HEK293 (cell line): ENCODE results near the gene IL1RAPL1.

Source experiments
- CTCF ChIA-PET: fragments of 350-600 bp; formaldehyde crosslinking; extraction: SDS; loops from one replicate; lab custom pipeline; 2021; ENCODE audit warnings: antibody characterized with exemption; lab: Yijun Ruan, JAX
- POLR2A ChIA-PET: fragments of 300-600 bp; formaldehyde crosslinking; extraction: SDS; loops from one replicate; lab custom pipeline; 2020; ENCODE audit warnings: antibody characterized with exemption, inconsistent platforms; lab: Yijun Ruan, JAX
- H3K27ac ChIP-seq: fragments of 200-500 bp; sonication (Bioruptor generic); 2 replicates; pipeline ENCODE4 v1.5.1; 2014; ENCODE audit warnings: low read depth, low read length, control low read depth, inconsistent platforms; ENCODE audit errors: extremely low read depth
- H3K36me3 ChIP-seq, 2 experiments: fragments of 200-500 bp in 1 of 2; sonication (Bioruptor generic) in 1 of 2; 1 replicate in 1 of 2; 2 replicates in 1 of 2; pipeline ENCODE4 v1.5.1; 2014 to 2017; ENCODE audit warnings: inconsistent platforms in 2 of 2, low read length in 2 of 2; ENCODE audit not compliant: control insufficient read depth in 2 of 2, insufficient read depth in 1 of 2
- H3K4me1 ChIP-seq: fragments of 200-500 bp; sonication (Bioruptor generic); 2 replicates; pipeline ENCODE4 v1.5.1; 2014; ENCODE audit warnings: mild to moderate bottlenecking, low read length, inconsistent platforms; ENCODE audit not compliant: control insufficient read depth, insufficient read depth
- H3K4me3 ChIP-seq: 2 replicates; pipeline ENCODE4 v1.5.1; 2011; ENCODE audit warnings: low read depth, mild to moderate bottlenecking, control low read depth, low read length, moderate library complexity
- H3K9me3 ChIP-seq: fragments of 200-500 bp; sonication (Bioruptor generic); 2 replicates; pipeline ENCODE4 v1.5.1; 2014; ENCODE audit warnings: low read depth, low read length, inconsistent platforms; ENCODE audit not compliant: control insufficient read depth, insufficient read depth
- BCL11A ChIP-seq: fragments of 450-650 bp; formaldehyde crosslinking; IDR thresholded peaks from 2 replicates; pipeline ENCODE4 v1.5.1; 2016; ENCODE audit warnings: low read depth, missing biosample characterization, missing genetic modification characterization
- BCL11B ChIP-seq: fragments of 450-650 bp; formaldehyde crosslinking; IDR thresholded peaks from 2 replicates; pipeline ENCODE4 v1.5.1; 2016; ENCODE audit warnings: low read depth, missing biosample characterization, missing genetic modification characterization
- IKZF3 ChIP-seq: fragments of 450-650 bp; IDR thresholded peaks from 2 replicates; pipeline ENCODE4 v1.5.0; 2018; ENCODE audit warnings: missing biosample characterization, mild to moderate bottlenecking, missing genetic modification characterization, moderate library complexity
- OSR2 ChIP-seq: fragments of 450-650 bp; formaldehyde crosslinking; IDR thresholded peaks from 2 replicates; pipeline ENCODE4 v1.5.1; 2016; ENCODE audit warnings: missing biosample characterization, missing genetic modification characterization
- PRDM4 ChIP-seq: fragments of 450-650 bp; formaldehyde crosslinking; IDR thresholded peaks from 2 replicates; pipeline ENCODE4 v1.5.1; 2017; ENCODE audit warnings: missing biosample characterization, missing genetic modification characterization
- ZBTB21 ChIP-seq: fragments of 450-650 bp; formaldehyde crosslinking; IDR thresholded peaks from 2 replicates; pipeline ENCODE4 v1.5.1; 2017; ENCODE audit warnings: missing biosample characterization, missing genetic modification characterization
- ZNF114 ChIP-seq: fragments of 450-650 bp; formaldehyde crosslinking; IDR thresholded peaks from 2 replicates; pipeline ENCODE4 v1.5.0; 2017; ENCODE audit warnings: missing biosample characterization, missing genetic modification characterization
- ZNF146 ChIP-seq: fragments of 450-650 bp; formaldehyde crosslinking; IDR thresholded peaks from 2 replicates; pipeline ENCODE4 v1.5.1; 2016; ENCODE audit warnings: missing biosample characterization, missing genetic modification characterization
- ZNF174 ChIP-seq: fragments of 450-650 bp; formaldehyde crosslinking; IDR thresholded peaks from 2 replicates; pipeline ENCODE4 v1.5.0; 2017; ENCODE audit warnings: missing biosample characterization, mild to moderate bottlenecking, missing genetic modification characterization
- ZNF211 ChIP-seq: fragments of 450-650 bp; formaldehyde crosslinking; IDR thresholded peaks from 2 replicates; pipeline ENCODE4 v1.5.1; 2016; ENCODE audit warnings: low read depth, missing biosample characterization, missing genetic modification characterization
- ZNF24 ChIP-seq: fragments of 450-650 bp; formaldehyde crosslinking; IDR thresholded peaks from 2 replicates; pipeline ENCODE4 v1.5.1; 2016; ENCODE audit warnings: missing biosample characterization, missing genetic modification characterization
- ZNF280D ChIP-seq: fragments of 450-650 bp; formaldehyde crosslinking; IDR thresholded peaks from 2 replicates; pipeline ENCODE4 v1.5.1; 2016; ENCODE audit warnings: missing biosample characterization, missing genetic modification characterization
- ZNF292 ChIP-seq: fragments of 450-650 bp; formaldehyde crosslinking; IDR thresholded peaks from 2 replicates; pipeline ENCODE4 v1.5.1; 2016; ENCODE audit warnings: low read depth, missing biosample characterization, missing genetic modification characterization, borderline replicate concordance
- ZNF311 ChIP-seq: fragments of 450-650 bp; formaldehyde crosslinking; IDR thresholded peaks from 2 replicates; pipeline ENCODE4 v1.5.1; 2017; ENCODE audit warnings: missing biosample characterization, missing genetic modification characterization, borderline replicate concordance
- ZNF391 ChIP-seq: fragments of 450-650 bp; formaldehyde crosslinking; IDR thresholded peaks from 2 replicates; pipeline ENCODE4 v1.5.1; 2016; ENCODE audit warnings: low read depth, missing biosample characterization, missing genetic modification characterization, borderline replicate concordance
- ZNF449 ChIP-seq: fragments of 450-650 bp; formaldehyde crosslinking; IDR thresholded peaks from 2 replicates; pipeline ENCODE4 v1.5.1; 2017; ENCODE audit warnings: missing biosample characterization, mild to moderate bottlenecking, missing genetic modification characterization, moderate library complexity
- ZNF48 ChIP-seq: fragments of 450-650 bp; formaldehyde crosslinking; IDR thresholded peaks from 2 replicates; pipeline ENCODE4 v1.5.1; 2016; ENCODE audit warnings: missing biosample characterization, missing genetic modification characterization
- ZNF548 ChIP-seq: fragments of 450-650 bp; formaldehyde crosslinking; IDR thresholded peaks from 2 replicates; pipeline ENCODE4 v1.5.1; 2016; ENCODE audit warnings: missing biosample characterization, missing genetic modification characterization
- ZNF624 ChIP-seq: fragments of 450-650 bp; formaldehyde crosslinking; IDR thresholded peaks from 2 replicates; pipeline ENCODE4 v1.5.1; 2017; ENCODE audit warnings: missing biosample characterization, missing genetic modification characterization
- TF ChIP-seq, protein P1 (sequence below): fragments of 450-650 bp; formaldehyde crosslinking; optimal IDR thresholded peaks from 2 replicates; pipeline ENCODE3; 2016; ENCODE audit warnings: missing biosample characterization, mild to moderate bottlenecking, missing genetic modification characterization

The IL1RAPL1 gene

GRCh38 chrX:28542791-28543190, 44.5 kb upstream of the IL1RAPL1 start (continued):
- TF ChIP-seq ZBTB21 (tag by site-specific recombination) (no peak), ZNF24 (tag by site-specific recombination) (no peak), OSR2 (tag by site-specific recombination) (no peak)
- TF ChIP-seq, all 188 proteins: peak for 0

- H3K36me3 ChIP-seq = no peaks in the 10 kb centered on the region
- H3K9me3 ChIP-seq = no peaks in the 10 kb centered on the region
- no peak overlapping the region for H3K4me3 ChIP-seq
- no peaks in the 10 kb centered on the region for H3K4me1 ChIP-seq
- ChIA-PET CTCF (interaction anchor here (0.5 kb wide), 1 partner anchor 19 kb away, joined by 4 read pairs; no protein-coding TSS in a partner anchor), POLR2A (no interaction called here)
- no peak overlapping the region for H3K27ac ChIP-seq
- TF ChIP-seq ZNF174 (tag by site-specific recombination) = no peak
These were observed 37.4 kb upstream of the IL1RAPL1 start for GRCh38 chrX:28549838-28550237.

DNA sequence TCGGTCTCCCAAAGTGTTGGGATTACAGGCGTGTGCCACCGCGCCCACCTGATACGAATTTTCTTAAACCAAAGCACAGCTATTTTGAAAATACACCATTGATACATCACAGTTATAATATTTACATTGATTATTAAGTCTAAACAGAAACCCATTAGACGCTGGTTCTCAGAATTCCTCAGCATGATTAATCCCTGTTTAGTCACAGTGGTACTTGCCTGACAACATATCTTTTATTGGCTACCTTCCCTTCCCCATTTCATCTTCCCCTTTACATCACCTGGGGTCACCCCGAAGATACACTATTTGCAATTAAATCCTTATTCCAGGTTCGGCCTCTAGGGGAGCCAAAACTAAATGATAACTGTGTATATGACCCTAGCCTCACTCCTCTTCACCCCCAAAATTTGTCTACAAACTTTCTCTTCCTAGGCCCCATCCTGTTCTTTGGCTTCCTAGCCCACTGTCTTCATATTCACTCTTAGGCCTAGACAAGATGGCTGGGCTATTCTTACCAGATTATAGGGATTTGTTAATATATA, 36.8 kb upstream of the IL1RAPL1 start:
- ChIA-PET POLR2A (no interaction called here), CTCF (no interaction called here)
- Histone ChIP-seq H3K27ac (no peak overlapping the region), H3K4me1 (no peaks in the 10 kb centered on the region), H3K36me3 (no peaks in the 10 kb centered on the region), H3K4me3 (no peak overlapping the region), H3K9me3 (no peaks in the 10 kb centered on the region)
- no peak for TF ChIP-seq ZNF548 (tag by site-specific recombination)
- no peak for TF ChIP-seq ZNF311 (tag by site-specific recombination)
- TF ChIP-seq ZNF211 (tag by site-specific recombination) = no peak
- no peak for TF ChIP-seq BCL11A (tag by site-specific recombination)
- TF ChIP-seq ZNF624 (tag by site-specific recombination) = no peak
- TF ChIP-seq IKZF3 = no peak
- no peak for TF ChIP-seq BCL11B (tag by site-specific recombination)
- TF ChIP-seq, protein P1, sequence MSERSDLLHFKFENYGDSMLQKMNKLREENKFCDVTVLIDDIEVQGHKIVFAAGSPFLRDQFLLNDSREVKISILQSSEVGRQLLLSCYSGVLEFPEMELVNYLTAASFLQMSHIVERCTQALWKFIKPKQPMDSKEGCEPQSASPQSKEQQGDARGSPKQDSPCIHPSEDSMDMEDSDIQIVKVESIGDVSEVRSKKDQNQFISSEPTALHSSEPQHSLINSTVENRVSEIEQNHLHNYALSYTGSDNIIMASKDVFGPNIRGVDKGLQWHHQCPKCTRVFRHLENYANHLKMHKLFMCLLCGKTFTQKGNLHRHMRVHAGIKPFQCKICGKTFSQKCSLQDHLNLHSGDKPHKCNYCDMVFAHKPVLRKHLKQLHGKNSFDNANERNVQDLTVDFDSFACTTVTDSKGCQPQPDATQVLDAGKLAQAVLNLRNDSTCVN (tag by site-specific recombination) = no peak

DNA sequence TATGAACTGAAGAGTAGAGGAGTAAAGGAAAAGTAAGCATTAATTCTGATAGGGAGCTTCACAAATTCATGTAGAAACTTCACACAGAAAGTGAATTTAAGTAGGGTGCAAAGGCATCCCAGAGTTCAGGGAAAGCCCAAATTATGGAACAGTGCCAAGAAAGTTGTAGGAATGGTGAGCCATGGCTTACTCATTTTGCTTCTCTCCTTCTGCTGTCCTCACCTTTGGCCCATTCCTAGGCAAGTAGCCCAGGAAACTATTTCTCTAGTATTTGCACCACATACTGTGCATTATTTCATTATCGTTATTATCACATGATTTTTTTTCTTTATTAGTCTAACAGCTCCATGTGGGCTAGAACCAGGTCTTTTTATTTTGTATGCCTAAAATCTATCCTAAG, 34.9 kb upstream of the IL1RAPL1 start:
- Histone ChIP-seq H3K9me3 (no peaks in the 10 kb centered on the region), H3K27ac (no peak overlapping the region), H3K4me3 (no peak overlapping the region), H3K36me3 (no peaks in the 10 kb centered on the region), H3K4me1 (no peaks in the 10 kb centered on the region)
- ChIA-PET POLR2A (no interaction called here), CTCF (interaction anchor here (0.7 kb wide), 1 partner anchor 682 kb away, joined by 3 read pairs; no protein-coding TSS in a partner anchor)
- TF ChIP-seq PRDM4 (no peak), ZNF292 (tag by site-specific recombination) (no peak), ZNF48 (tag by site-specific recombination) (no peak), ZNF391 (tag by site-specific recombination) (no peak), ZNF146 (tag by site-specific recombination) (no peak), ZNF449 (tag by site-specific recombination) (no peak), ZNF280D (tag by site-specific recombination) (no peak), ZNF114 (no peak)
